DND-41 (cell line): ENCODE measurements around the gene SEMA5B.

ENCODE experiments used
- ATAC-seq: fragments of 200-7000 bp; cut with Tn5 transposase; 3 replicates; pipeline ENCODE4 v1.9.1; 2021; ENCODE audit warnings: low read depth; ENCODE audit not compliant: insufficient read depth
- DNase-seq: peaks from one replicate; pipeline ENCODE4 v3.0.0-alpha.2; 2020
- H2AFZ ChIP-seq: 2 replicates; pipeline ENCODE4 v1.6.0; 2012; ENCODE audit warnings: low read depth, low read length
- H3K27ac ChIP-seq: 2 replicates; pipeline ENCODE4 v1.5.1; 2012; ENCODE audit warnings: low read length, inconsistent platforms
- H3K27me3 ChIP-seq: fragments of 200-600 bp; sonication (generic); 2 replicates; pipeline ENCODE4 v1.6.0; 2012; ENCODE audit warnings: low read length, mild to moderate bottlenecking, inconsistent platforms; ENCODE audit not compliant: insufficient read depth, poor library complexity
- H3K36me3 ChIP-seq: 2 replicates; pipeline ENCODE4 v1.5.1; 2012; ENCODE audit warnings: low read length, inconsistent platforms; ENCODE audit not compliant: insufficient read depth
- H3K4me1 ChIP-seq: 2 replicates; pipeline ENCODE4 v1.5.1; 2012; ENCODE audit warnings: mild to moderate bottlenecking, low read length; ENCODE audit not compliant: insufficient read depth
- H3K4me2 ChIP-seq: 2 replicates; pipeline ENCODE4 v1.6.0; 2012; ENCODE audit warnings: mild to moderate bottlenecking, moderate library complexity, low read length, inconsistent platforms; ENCODE audit not compliant: insufficient read depth
- H3K4me3 ChIP-seq, 2 experiments: fragments of 200-600 bp in 1 of 2; shearing (Covaris generic) in 1 of 2; 2 replicates each; pipeline ENCODE4 v1.5.1; 2012 to 2016; ENCODE audit warnings: inconsistent platforms in 2 of 2, low read length in 2 of 2, mild to moderate bottlenecking in 2 of 2, low read depth in 1 of 2, moderate library complexity in 1 of 2
- H3K79me2 ChIP-seq: 2 replicates; pipeline ENCODE4 v1.6.0; 2012; ENCODE audit warnings: low read length, inconsistent platforms; ENCODE audit not compliant: insufficient read depth
- H3K9ac ChIP-seq: 2 replicates; pipeline ENCODE4 v1.6.0; 2012; ENCODE audit warnings: low read depth, mild to moderate bottlenecking, inconsistent platforms, low read length, moderate library complexity
- H3K9me3 ChIP-seq: 2 replicates; pipeline ENCODE4 v1.5.1; 2012; ENCODE audit warnings: low read length, moderate library complexity, mild to moderate bottlenecking, inconsistent platforms; ENCODE audit not compliant: insufficient read depth, severe bottlenecking
- H4K20me1 ChIP-seq: 2 replicates; pipeline ENCODE4 v1.6.0; 2012; ENCODE audit warnings: low read length; ENCODE audit not compliant: insufficient read depth
- EZH2 ChIP-seq: IDR thresholded peaks from 3 replicates; pipeline ENCODE4 v1.6.1; 2012; ENCODE audit warnings: borderline replicate concordance, low read depth, mild to moderate bottlenecking, moderate library complexity, low read length, inconsistent platforms; ENCODE audit not compliant: severe bottlenecking
- TF ChIP-seq, protein P1 (sequence below): IDR thresholded peaks from 2 replicates; pipeline ENCODE4 v1.5.1; 2012; ENCODE audit warnings: borderline replicate concordance, low read length, moderate library complexity, mild to moderate bottlenecking; ENCODE audit not compliant: poor library complexity, severe bottlenecking; ENCODE audit errors: extremely low read depth

SEMA5B gene

DNA sequence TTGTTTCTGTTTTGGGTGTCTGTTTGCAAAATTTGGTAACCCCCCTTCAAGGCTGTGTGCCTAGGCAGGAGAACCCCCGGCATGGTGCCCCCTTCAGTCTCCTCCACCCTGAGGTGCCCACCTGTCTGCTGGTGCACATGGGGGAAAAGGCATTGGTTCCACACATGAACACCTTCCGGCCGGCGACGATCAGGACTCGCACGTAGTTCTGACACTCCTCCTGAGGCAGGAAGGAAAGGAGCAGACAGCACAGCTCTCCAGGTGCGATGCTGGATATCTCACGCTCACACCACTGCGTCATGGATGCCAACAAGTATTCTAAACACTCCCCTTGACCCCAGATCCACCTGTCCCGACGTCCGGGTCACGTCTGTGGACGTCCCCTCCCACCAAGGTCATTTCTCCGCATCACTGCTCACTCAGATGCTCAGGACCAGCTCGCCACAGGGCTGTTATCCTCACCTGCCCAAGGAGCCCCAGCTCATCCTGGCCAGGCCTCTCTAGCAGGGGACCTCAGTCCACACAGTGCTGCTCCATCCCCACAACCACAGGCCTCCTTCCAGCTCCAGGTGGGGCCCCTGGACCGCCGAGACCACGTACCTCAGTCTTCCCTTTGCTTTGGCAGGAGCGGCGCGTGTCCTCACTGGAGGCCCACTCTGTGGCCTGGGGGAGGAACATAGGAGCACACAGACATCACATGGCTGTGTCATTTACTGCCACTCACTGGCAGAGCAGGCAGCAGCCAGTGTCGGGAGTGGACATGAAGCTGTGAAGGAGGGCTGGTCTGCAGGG, 99.0 kb downstream of the SEMA5B start:
- Histone ChIP-seq H3K27ac (no peak overlapping the region), H3K27me3 (peaks cover 17% of the 10 kb centered on the region), H3K9me3 (no peaks in the 10 kb centered on the region), H3K4me2 (no peak overlapping the region), H3K4me3 (no peak overlapping the region), H2AFZ (no peak overlapping the region), H4K20me1 (no peaks in the 10 kb centered on the region), H3K4me1 (no peaks in the 10 kb centered on the region), H3K79me2 (no peaks in the 10 kb centered on the region), H3K9ac (no peak overlapping the region), H3K36me3 (no peaks in the 10 kb centered on the region)
- no peak for TF ChIP-seq EZH2
- TF ChIP-seq, protein P1, sequence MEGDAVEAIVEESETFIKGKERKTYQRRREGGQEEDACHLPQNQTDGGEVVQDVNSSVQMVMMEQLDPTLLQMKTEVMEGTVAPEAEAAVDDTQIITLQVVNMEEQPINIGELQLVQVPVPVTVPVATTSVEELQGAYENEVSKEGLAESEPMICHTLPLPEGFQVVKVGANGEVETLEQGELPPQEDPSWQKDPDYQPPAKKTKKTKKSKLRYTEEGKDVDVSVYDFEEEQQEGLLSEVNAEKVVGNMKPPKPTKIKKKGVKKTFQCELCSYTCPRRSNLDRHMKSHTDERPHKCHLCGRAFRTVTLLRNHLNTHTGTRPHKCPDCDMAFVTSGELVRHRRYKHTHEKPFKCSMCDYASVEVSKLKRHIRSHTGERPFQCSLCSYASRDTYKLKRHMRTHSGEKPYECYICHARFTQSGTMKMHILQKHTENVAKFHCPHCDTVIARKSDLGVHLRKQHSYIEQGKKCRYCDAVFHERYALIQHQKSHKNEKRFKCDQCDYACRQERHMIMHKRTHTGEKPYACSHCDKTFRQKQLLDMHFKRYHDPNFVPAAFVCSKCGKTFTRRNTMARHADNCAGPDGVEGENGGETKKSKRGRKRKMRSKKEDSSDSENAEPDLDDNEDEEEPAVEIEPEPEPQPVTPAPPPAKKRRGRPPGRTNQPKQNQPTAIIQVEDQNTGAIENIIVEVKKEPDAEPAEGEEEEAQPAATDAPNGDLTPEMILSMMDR: no peak
- DNase-seq (no peak), ATAC-seq (no peak)

DNA sequence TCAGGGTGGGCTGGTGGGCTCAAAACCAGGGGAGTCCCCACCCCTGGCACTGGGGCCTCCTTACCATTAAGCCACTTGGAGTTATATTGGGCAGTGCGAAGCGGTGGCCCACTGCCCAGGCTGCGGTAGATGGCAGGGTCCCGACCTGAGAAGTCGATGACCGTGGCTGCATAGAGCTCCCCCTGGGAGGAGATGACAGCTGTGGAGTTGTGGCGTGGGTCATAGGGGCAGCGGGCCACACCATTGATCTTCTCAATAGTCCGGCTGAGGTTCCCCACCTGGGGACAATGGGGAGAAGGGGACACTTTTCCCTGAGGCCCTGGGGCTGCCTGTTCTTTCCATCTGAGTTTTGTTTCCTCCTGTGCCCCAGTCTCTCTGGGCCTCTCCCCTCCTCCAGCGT, 99.8 kb downstream of the SEMA5B start:
- DNase-seq: no peak
- Histone ChIP-seq H3K4me3 (no peak overlapping the region), H3K27ac (no peak overlapping the region), H3K4me2 (no peak overlapping the region), H3K27me3 (peaks cover 12% of the 10 kb centered on the region), H3K9me3 (no peaks in the 10 kb centered on the region), H3K9ac (no peak overlapping the region), H3K36me3 (no peaks in the 10 kb centered on the region), H3K4me1 (no peaks in the 10 kb centered on the region), H3K79me2 (no peaks in the 10 kb centered on the region), H4K20me1 (no peaks in the 10 kb centered on the region), H2AFZ (no peak overlapping the region)
- TF ChIP-seq, protein P1: no peak
- no peak for TF ChIP-seq EZH2
- no peak for ATAC-seq

DNA sequence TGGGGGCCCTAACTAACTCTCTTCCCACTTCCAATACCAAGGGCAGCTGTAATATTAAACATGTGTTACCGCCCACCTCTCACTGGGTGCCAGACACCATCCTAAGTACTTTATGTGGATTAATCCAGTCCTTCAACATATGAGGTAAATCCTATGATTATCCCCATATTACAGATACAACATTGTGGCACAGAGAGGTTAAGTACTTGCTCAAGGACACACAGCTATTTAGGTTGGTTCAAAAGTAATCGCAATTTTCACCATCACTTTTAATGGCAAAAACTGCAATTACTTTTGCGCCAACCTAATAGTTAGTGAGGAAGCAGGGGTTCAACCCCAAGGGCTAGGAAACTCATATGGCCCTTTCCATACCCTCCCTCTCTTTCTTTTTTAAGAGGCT, 100.8 kb downstream of the SEMA5B start:
- Histone ChIP-seq H3K27ac (no peak overlapping the region), H2AFZ (no peak overlapping the region), H3K4me1 (no peaks in the 10 kb centered on the region), H3K9ac (no peak overlapping the region), H3K4me3 (no peak overlapping the region), H3K79me2 (no peaks in the 10 kb centered on the region), H3K9me3 (no peaks in the 10 kb centered on the region), H3K4me2 (no peak overlapping the region), H3K36me3 (no peaks in the 10 kb centered on the region), H4K20me1 (no peaks in the 10 kb centered on the region), H3K27me3 (peaks cover 7% of the 10 kb centered on the region)
- no peak for DNase-seq
- TF ChIP-seq, protein P1: no peak
- TF ChIP-seq EZH2: no peak
- ATAC-seq: no peak
